HepG2 (cell line): ENCODE results near the gene PPP2R5C.

Experiments
- BRF2 ChIP-seq: sonication (generic); formaldehyde crosslinking; IDR thresholded peaks from 2 replicates; pipeline ENCODE4 v1.8.1; 2022; ENCODE audit warnings: mild to moderate bottlenecking, missing genetic modification reagents
- CHD4 ChIP-seq: fragments of 200-600 bp; sonication (generic); IDR thresholded peaks from 2 replicates; pipeline ENCODE4 v1.7.0; 2017; ENCODE audit warnings: mild to moderate bottlenecking, low read length, borderline replicate concordance
- CREBL2 ChIP-seq: sonication (generic); formaldehyde crosslinking; IDR thresholded peaks from 2 replicates; pipeline ENCODE4 v1.8.1; 2023; ENCODE audit warnings: missing genetic modification reagents, mild to moderate bottlenecking, borderline replicate concordance
- CTCF ChIP-seq: sonication (generic); formaldehyde crosslinking; IDR thresholded peaks from 2 replicates; pipeline ENCODE4 v1.5.0; 2020; ENCODE audit warnings: mild to moderate bottlenecking, missing genetic modification reagents, moderate library complexity
- EP300 ChIP-seq, 3 experiments: sonication (generic) in 1 of 3; formaldehyde crosslinking in 1 of 3; IDR thresholded peaks; 2 replicates each; pipeline versions ENCODE4 v1.5.1 to v1.6.1; 2011 to 2020; ENCODE audit warnings: low read depth in 2 of 3, low read length in 2 of 3, borderline replicate concordance in 1 of 3, improper control_type of control experiment in 1 of 3, mild to moderate bottlenecking in 1 of 3, missing genetic modification reagents in 1 of 3, moderate library complexity in 1 of 3
- ETV6 ChIP-seq: sonication (generic); formaldehyde crosslinking; conservative IDR thresholded peaks from 2 replicates; pipeline ENCODE4 v1.4.0; 2020; ENCODE audit warnings: missing genetic modification reagents
- FOXA1 ChIP-seq, 2 experiments: fragments of 450-650 bp in 1 of 2; sonication (generic) in 1 of 2; formaldehyde crosslinking in 1 of 2; IDR thresholded peaks; 2 replicates each; pipeline versions ENCODE4 v1.4.0 to v1.6.1; 2016 to 2020; ENCODE audit warnings: missing genetic modification reagents in 1 of 2
- IKZF1 ChIP-seq: fragments of 450-650 bp; IDR thresholded peaks from 2 replicates; pipeline ENCODE4 v1.7.1; 2016
- IKZF5 ChIP-seq: IDR thresholded peaks from 2 replicates; pipeline ENCODE4 v1.6.1; 2018; ENCODE audit warnings: missing genetic modification reagents, mild to moderate bottlenecking, missing compliant biosample characterization
- KDM1A ChIP-seq: IDR thresholded peaks from 2 replicates; pipeline ENCODE4 v1.6.1; 2016; ENCODE audit warnings: missing compliant biosample characterization
- NCOA1 ChIP-seq: sonication (generic); formaldehyde crosslinking; IDR thresholded peaks from 2 replicates; pipeline ENCODE4 v1.9.0; 2021; ENCODE audit warnings: missing genetic modification reagents
- POLR2AphosphoS5 ChIP-seq: IDR thresholded peaks from 2 replicates; pipeline ENCODE4 v1.6.1; 2012; ENCODE audit warnings: low read depth, low read length
- WIZ ChIP-seq: sonication (generic); formaldehyde crosslinking; IDR thresholded peaks from 2 replicates; pipeline ENCODE4 v1.5.1; 2020; ENCODE audit warnings: mild to moderate bottlenecking, missing genetic modification reagents
- ZNF354B ChIP-seq: sonication (generic); formaldehyde crosslinking; IDR thresholded peaks from 2 replicates; pipeline ENCODE4 v1.8.0; 2022; ENCODE audit warnings: mild to moderate bottlenecking, missing genetic modification reagents

- no peak for TF ChIP-seq CHD4
- TF ChIP-seq CREBL2, result no peak
- TF ChIP-seq IKZF1, result no peak
- no peak for TF ChIP-seq EP300 (IDR thresholded peaks at IDR 0.05; ENCODE audit: low read depth in 2 of 2, low read length in 2 of 2)
- TF ChIP-seq EP300 (CRISPR knock-in tag; IDR thresholded peaks at IDR 0.05; ENCODE audit: borderline replicate concordance), result no peak
- TF ChIP-seq WIZ (CRISPR knock-in tag), result no peak
- no peak for TF ChIP-seq KDM1A (CRISPR knock-in tag)
- TF ChIP-seq FOXA1 (IDR thresholded peaks at IDR 0.05), result no peak
- TF ChIP-seq FOXA1 (CRISPR knock-in tag; IDR thresholded peaks at IDR 0.05), result no peak
- TF ChIP-seq CTCF (CRISPR knock-in tag), result no peak
- TF ChIP-seq POLR2AphosphoS5, result no peak
- TF ChIP-seq IKZF5 (CRISPR knock-in tag), result no peak
- no peak for TF ChIP-seq ETV6 (CRISPR knock-in tag)
- no peak for TF ChIP-seq BRF2 (CRISPR knock-in tag)
- no peak for TF ChIP-seq ZNF354B (CRISPR knock-in tag)
- no peak for TF ChIP-seq NCOA1 (CRISPR knock-in tag)
These were observed 156.0 kb downstream of the PPP2R5C start for GRCh38 chr14:101917413-101918017.
